GM18867 (cell line): ENCODE data around the gene ZFYVE28.

Source experiments
- ATAC-seq: cut with Tn5 transposase; IDR thresholded peaks from one replicate; pipeline ENCODE4 v1.9.1; 2021; ENCODE audit warnings: mild to moderate bottlenecking, moderate library complexity; ENCODE audit not compliant: unreplicated experiment

Gene ZFYVE28

GRCh38 chr4:2252530-2253091 lies 165.8 kb downstream of the ZFYVE28 start:
- no peak for ATAC-seq

DNA sequence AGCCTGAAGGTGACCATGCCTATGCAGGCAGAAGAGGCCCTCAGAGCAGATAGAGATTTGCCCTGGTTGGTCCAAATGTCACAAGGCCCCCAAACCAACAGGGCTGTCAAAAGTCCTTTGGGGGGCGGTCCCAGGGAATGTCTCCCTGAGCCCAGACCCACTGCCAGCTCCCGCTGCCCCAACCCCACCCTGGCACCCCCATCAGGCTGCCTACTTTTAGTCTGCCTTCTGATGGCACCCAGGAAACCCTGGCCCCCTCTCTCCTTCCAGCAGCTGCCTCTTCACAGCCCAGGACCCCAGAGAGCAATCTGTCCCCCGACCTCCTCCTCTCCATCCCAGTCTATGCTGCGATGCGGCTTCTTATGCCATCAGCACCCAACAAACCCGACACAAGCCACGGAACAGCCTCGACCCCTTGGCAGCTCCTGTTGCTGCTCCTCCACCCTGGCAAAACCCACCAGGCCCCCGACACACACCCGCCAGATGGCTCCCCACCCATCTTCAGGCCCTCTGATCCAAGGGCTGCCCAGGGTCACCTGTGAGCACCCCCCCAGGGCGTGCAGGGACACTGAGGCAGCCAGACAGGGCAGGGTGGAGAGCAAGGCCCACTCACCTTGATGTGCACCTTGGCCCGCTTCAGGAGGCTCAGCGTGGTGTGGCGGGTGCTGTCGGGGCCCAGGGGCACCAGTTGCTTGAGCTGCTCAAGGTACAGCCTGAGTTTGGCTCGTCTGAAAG lies 166.5 kb downstream of the ZFYVE28 start:
- ATAC-seq, result no peak

- no peak for ATAC-seq
Observed at GRCh38 chr4:2251073-2251794, 167.2 kb downstream of the ZFYVE28 start.

GRCh38 chr4:2250357-2251072 lies 167.9 kb downstream of the ZFYVE28 start:
- ATAC-seq, result no peak

- no peak for ATAC-seq
Observed at GRCh38 chr4:2249526-2250356, 168.7 kb downstream of the ZFYVE28 start.

DNA sequence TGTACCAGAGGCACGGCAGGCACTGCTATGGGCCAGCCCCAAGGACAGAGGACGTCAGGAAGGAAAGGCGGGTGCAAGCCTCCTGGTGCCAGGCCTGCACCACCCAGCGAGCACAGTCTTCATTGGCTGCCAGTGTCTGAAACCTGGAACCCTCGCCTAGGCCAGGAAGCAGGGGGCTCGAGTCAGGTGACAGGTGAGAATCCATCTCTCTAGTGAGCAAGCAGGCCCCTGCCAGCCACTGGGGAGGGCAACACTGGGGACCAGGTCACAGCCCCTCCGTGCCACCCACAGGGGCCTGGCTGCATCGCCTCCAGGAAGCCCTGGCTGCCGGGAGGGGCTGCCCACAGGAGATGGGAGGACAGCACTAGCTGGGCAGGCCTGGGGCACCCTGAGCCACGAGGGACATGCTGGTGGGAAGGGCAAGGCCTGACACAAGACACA lies 169.6 kb downstream of the ZFYVE28 start:
- no peak for ATAC-seq

- no peak for ATAC-seq
Observed at GRCh38 chr4:2248044-2248780, 170.2 kb downstream of the ZFYVE28 start.

GRCh38 chr4:2247128-2248043 lies 171.1 kb downstream of the ZFYVE28 start:
- ATAC-seq, result no peak

GRCh38 chr4:2246384-2247127 lies 171.9 kb downstream of the ZFYVE28 start:
- no peak for ATAC-seq

DNA sequence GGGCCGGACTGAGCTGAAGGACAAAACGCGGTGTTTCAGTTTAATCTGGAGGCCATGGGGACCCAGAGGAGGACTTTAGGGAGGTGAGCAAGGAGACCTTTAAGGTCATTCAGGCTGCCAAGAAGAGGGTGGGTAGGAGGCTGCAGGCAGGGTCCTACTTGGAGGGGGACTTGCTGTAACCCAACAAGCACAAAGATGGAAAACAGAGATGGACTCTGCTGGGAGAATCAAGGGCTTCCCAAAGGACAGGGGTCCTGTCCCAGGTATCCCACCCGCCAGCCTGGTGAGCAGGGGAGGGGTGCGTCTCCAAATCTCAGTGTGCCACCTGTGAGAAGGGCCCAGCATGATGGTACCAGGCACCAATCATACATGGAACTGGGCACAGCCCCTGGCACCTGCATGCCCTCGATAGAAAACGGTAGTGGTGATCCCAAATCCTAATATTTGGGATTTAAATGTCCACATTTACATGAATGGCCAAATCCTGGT lies 172.6 kb downstream of the ZFYVE28 start:
- no peak for ATAC-seq

DNA sequence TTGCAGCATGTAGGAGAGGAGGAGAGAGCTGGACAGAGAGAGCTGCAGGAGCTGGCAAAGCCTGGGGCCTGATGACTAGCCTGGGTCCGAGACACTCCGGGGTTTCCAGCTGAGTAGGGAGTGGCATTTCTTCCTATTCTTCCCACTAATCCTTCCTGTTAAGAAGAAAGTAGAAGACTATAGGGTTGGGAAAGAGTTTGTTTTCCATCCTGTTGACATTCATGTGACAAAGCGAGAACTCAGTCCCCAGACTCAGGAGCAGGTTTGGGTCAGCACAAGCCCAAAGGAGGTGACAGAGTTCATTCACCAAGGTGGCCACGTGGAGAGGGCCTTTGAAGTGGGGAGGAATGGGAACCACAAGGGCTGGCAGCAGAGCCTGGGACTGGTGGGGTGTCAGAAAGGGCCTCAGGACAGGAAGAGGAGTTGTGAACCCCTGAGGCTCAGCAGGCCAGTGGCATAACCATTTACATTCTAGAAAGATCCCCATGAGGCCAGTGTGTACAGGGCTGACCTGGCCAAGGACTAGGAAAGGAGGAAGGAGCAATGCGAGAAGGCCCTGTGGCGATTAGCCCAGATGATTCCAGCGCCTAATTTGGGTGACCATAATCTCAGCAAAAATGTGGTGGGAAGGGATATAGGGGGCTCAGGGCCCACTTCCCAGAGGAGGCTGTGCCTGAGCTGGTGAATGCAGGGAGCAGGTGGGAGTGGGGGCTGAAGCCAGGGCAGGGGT lies 173.2 kb downstream of the ZFYVE28 start:
- no peak for ATAC-seq

GRCh38 chr4:2243681-2244380 lies 174.6 kb downstream of the ZFYVE28 start:
- ATAC-seq, result no peak

- ATAC-seq, result peak; percentile 88
Observed at GRCh38 chr4:2241410-2242353, 176.8 kb downstream of the ZFYVE28 start, which contains the start of the genes HAUS3 and POLN. HAUS3 (minus strand) TSS chr4:2242121; CDS start chr4:2240946, 1,175 bp downstream. POLN (minus strand) TSS chr4:2242121; CDS start chr4:2229231, 12,890 bp downstream.

GRCh38 chr4:2241003-2241402 lies 177.4 kb downstream of the ZFYVE28 start:
- no peak for ATAC-seq

DNA sequence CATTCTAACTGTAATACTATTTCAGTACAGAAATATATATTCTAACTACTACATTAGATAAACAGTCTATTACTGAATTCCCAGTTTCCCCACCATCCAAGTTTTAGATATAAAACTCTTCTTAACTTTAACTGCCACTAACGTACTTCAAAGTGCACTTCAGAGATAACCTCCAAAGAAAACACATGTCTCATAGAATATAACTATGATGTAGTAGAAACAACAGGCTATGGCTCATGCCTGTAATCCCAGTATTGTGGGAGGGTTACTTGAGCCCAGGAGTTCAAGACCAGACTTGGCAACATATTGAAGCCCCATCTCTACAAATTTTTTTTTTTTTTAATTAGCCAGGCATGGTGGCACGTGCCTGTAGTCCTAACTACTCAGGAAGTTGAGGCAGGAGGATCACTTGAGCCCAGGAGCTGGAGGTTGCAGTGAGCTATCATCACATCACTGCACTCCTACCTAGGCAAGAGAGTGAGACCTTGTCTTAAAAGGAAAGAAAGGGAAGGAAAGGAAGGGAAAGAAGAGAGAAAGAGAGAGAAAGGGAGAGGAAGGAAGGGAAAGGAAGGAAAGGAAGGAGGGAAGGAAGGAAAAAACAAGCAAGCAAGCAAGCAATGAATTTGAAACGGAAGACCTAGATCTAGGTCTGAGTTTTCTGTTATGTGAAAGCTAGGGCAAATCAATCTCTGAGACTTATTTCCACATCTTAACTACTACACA lies 181.3 kb downstream of the ZFYVE28 start:
- ATAC-seq, result no peak
